HepG2 (cell line): ENCODE data around the gene HOXA9. TPM values are rescaled to one million over a fixed set of nuclear protein-coding genes. Genes with fewer than 3 reads are reported as not detected.

Experiments
- DMTF1 ChIP-seq: sonication (generic); formaldehyde crosslinking; IDR thresholded peaks from 2 replicates; pipeline ENCODE4 v1.4.0; 2020; ENCODE audit warnings: mild to moderate bottlenecking, missing genetic modification reagents
- ELK4 ChIP-seq: sonication (generic); formaldehyde crosslinking; IDR thresholded peaks from 2 replicates; pipeline ENCODE4 v1.9.0; 2021; ENCODE audit warnings: missing genetic modification reagents, borderline replicate concordance
- GLMP ChIP-seq: sonication (generic); formaldehyde crosslinking; IDR thresholded peaks from 2 replicates; pipeline ENCODE4 v1.9.0; 2021; ENCODE audit warnings: missing genetic modification reagents, mild to moderate bottlenecking, borderline replicate concordance
- GPBP1L1 ChIP-seq: sonication (generic); formaldehyde crosslinking; IDR thresholded peaks from 2 replicates; pipeline ENCODE4 v1.5.0; 2020; ENCODE audit warnings: mild to moderate bottlenecking, missing genetic modification reagents
- JDP2 ChIP-seq: sonication (generic); formaldehyde crosslinking; IDR thresholded peaks from 2 replicates; pipeline ENCODE4 v1.8.1; 2022; ENCODE audit warnings: missing genetic modification reagents, borderline replicate concordance
- MAZ ChIP-seq, 2 experiments: sonication (generic) in 1 of 2; formaldehyde crosslinking in 1 of 2; IDR thresholded peaks; 2 replicates each; pipeline versions ENCODE4 v1.5.0 to v1.6.1; 2012 to 2020; ENCODE audit warnings: low read depth in 2 of 2, mild to moderate bottlenecking in 2 of 2, borderline replicate concordance in 1 of 2, improper control_type of control experiment in 1 of 2, low read length in 1 of 2, missing genetic modification reagents in 1 of 2, moderate library complexity in 1 of 2
- MED8 ChIP-seq: sonication (generic); formaldehyde crosslinking; IDR thresholded peaks from 2 replicates; pipeline ENCODE4 v1.8.1; 2023; ENCODE audit warnings: mild to moderate bottlenecking, missing genetic modification reagents; ENCODE audit not compliant: insufficient replicate concordance
- MLXIP ChIP-seq: sonication (generic); formaldehyde crosslinking; IDR thresholded peaks from 2 replicates; pipeline ENCODE4 v1.9.0; 2021; ENCODE audit warnings: missing genetic modification reagents, borderline replicate concordance
- POLR2AphosphoS5 ChIP-seq: IDR thresholded peaks from 2 replicates; pipeline ENCODE4 v1.6.1; 2012; ENCODE audit warnings: low read depth, low read length
- SMAD3 ChIP-seq: sonication (generic); formaldehyde crosslinking; IDR thresholded peaks from 2 replicates; pipeline ENCODE4 v1.4.0; 2020; ENCODE audit warnings: missing genetic modification reagents
- SNAPC2 ChIP-seq: sonication (generic); formaldehyde crosslinking; IDR thresholded peaks from 2 replicates; pipeline ENCODE4 v1.8.1; 2022; ENCODE audit warnings: mild to moderate bottlenecking, missing genetic modification reagents
- XBP1 ChIP-seq: sonication (generic); formaldehyde crosslinking; IDR thresholded peaks from 2 replicates; pipeline ENCODE4 v1.5.0; 2020; ENCODE audit warnings: missing genetic modification reagents
- ZFP62 ChIP-seq: sonication (generic); formaldehyde crosslinking; IDR thresholded peaks from 2 replicates; pipeline ENCODE4 v1.4.0; 2020; ENCODE audit warnings: missing genetic modification reagents
- ZNF232 ChIP-seq: sonication (generic); formaldehyde crosslinking; IDR thresholded peaks from 2 replicates; pipeline ENCODE4 v1.4.0; 2020; ENCODE audit warnings: missing genetic modification reagents, borderline replicate concordance
- ZNF326 ChIP-seq: sonication (generic); formaldehyde crosslinking; IDR thresholded peaks from 2 replicates; pipeline ENCODE4 v1.4.0; 2020; ENCODE audit warnings: missing genetic modification reagents, borderline replicate concordance
- ZNF468 ChIP-seq: sonication (generic); formaldehyde crosslinking; IDR thresholded peaks from 2 replicates; pipeline ENCODE4 v1.8.0; 2022; ENCODE audit warnings: mild to moderate bottlenecking, moderate library complexity, missing genetic modification reagents
- ZNF737 ChIP-seq: sonication (generic); formaldehyde crosslinking; IDR thresholded peaks from 2 replicates; pipeline ENCODE4 v1.5.0; 2020; ENCODE audit warnings: missing genetic modification reagents, mild to moderate bottlenecking, borderline replicate concordance
- ZNF883 ChIP-seq: sonication (generic); formaldehyde crosslinking; IDR thresholded peaks from 2 replicates; pipeline ENCODE4 v1.5.1; 2020; ENCODE audit warnings: mild to moderate bottlenecking, missing genetic modification reagents; ENCODE audit errors: not compliant biosample characterization
- ZSCAN30 ChIP-seq: sonication (generic); formaldehyde crosslinking; IDR thresholded peaks from 2 replicates; pipeline ENCODE4 v1.5.0; 2020; ENCODE audit warnings: mild to moderate bottlenecking, missing genetic modification reagents
- polyA plus RNA-seq, 8 experiments: library from polyadenylated mRNA; depleted of rRNA in 3 of 8; stranded (reverse) in 7 of 8; unstranded in 1 of 8; fragments of >200 nt; fragmentation: Illumina TruSeq in 4 of 8; extraction: Trizol in 4 of 8; gene quantifications; 2 replicates each; pipeline versions ENCODE4 v1.2.1 to v1.2.3, GENCODE V29; 2011 to 2016; ENCODE audit warnings: low read depth in 4 of 8, missing spikeins in 1 of 8, mixed read lengths in 1 of 8; ENCODE audit not compliant: insufficient read depth in 1 of 8
- total RNA-seq, 5 experiments: library from RNA; depleted of rRNA; stranded (reverse); fragments of >200 nt; fragmentation: Illumina TruSeq; extraction: Trizol; gene quantifications; 2 replicates each; pipeline ENCODE4 v1.2.3, GENCODE V29; 2016; ENCODE audit warnings: low read depth in 1 of 5

Gene HOXA9
- total and polyA plus RNA-seq, 2 of the 13 experiments (the other 11 are each of a cell fraction or from before 2014, with no cell fraction given) = not detected

- TF ChIP-seq ZNF326 (CRISPR knock-in tag) (no peak), JDP2 (no peak), SNAPC2 (CRISPR knock-in tag) (peak; percentile 78; the same call in 1 of the 2 replicates), XBP1 (CRISPR knock-in tag) (no peak), ZNF232 (CRISPR knock-in tag) (no peak), MAZ (IDR thresholded peaks at IDR 0.05; ENCODE audit: borderline replicate concordance, low read depth, low read length) (peak; percentile 80; the same call in 1 of the 2 replicates), MAZ (CRISPR knock-in tag; IDR thresholded peaks at IDR 0.05; ENCODE audit: low read depth) (peak; percentile 86), GPBP1L1 (CRISPR knock-in tag) (no peak), MED8 (CRISPR knock-in tag) (no peak), GLMP (CRISPR knock-in tag) (no peak), MLXIP (CRISPR knock-in tag) (no peak), SMAD3 (CRISPR knock-in tag) (no peak), ZNF883 (CRISPR knock-in tag) (peak; percentile 75), ZNF468 (CRISPR knock-in tag) (0 out of 2 replicates have a peak, but pooled peaks have one; percentile 41), POLR2AphosphoS5 (peak; percentile 51), ZNF737 (CRISPR knock-in tag) (no peak), ELK4 (CRISPR knock-in tag) (no peak), DMTF1 (CRISPR knock-in tag) (peak; percentile 67; the same call in 1 of the 2 replicates), ZSCAN30 (CRISPR knock-in tag) (no peak), ZFP62 (CRISPR knock-in tag) (no peak)
Measured at GRCh38 chr7:27130540-27131389, 34.6 kb downstream of the HOXA9 start, which contains the start of gene HOXA4 (continued).
